GM19463 (cell line): Measurements from ENCODE around the gene P2RX4.
"Not testable (repeated sequence)": the region's sequence is repeated elsewhere in the genome, so short reads cannot be mapped to it uniquely, and the experiment has no call there.

Source experiments
- ATAC-seq: cut with Tn5 transposase; IDR thresholded peaks from one replicate; pipeline ENCODE4 v1.9.1; 2021; ENCODE audit warnings: mild to moderate bottlenecking, moderate library complexity; ENCODE audit not compliant: unreplicated experiment

P2RX4 gene, protein sequence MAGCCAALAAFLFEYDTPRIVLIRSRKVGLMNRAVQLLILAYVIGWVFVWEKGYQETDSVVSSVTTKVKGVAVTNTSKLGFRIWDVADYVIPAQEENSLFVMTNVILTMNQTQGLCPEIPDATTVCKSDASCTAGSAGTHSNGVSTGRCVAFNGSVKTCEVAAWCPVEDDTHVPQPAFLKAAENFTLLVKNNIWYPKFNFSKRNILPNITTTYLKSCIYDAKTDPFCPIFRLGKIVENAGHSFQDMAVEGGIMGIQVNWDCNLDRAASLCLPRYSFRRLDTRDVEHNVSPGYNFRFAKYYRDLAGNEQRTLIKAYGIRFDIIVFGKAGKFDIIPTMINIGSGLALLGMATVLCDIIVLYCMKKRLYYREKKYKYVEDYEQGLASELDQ

DNA sequence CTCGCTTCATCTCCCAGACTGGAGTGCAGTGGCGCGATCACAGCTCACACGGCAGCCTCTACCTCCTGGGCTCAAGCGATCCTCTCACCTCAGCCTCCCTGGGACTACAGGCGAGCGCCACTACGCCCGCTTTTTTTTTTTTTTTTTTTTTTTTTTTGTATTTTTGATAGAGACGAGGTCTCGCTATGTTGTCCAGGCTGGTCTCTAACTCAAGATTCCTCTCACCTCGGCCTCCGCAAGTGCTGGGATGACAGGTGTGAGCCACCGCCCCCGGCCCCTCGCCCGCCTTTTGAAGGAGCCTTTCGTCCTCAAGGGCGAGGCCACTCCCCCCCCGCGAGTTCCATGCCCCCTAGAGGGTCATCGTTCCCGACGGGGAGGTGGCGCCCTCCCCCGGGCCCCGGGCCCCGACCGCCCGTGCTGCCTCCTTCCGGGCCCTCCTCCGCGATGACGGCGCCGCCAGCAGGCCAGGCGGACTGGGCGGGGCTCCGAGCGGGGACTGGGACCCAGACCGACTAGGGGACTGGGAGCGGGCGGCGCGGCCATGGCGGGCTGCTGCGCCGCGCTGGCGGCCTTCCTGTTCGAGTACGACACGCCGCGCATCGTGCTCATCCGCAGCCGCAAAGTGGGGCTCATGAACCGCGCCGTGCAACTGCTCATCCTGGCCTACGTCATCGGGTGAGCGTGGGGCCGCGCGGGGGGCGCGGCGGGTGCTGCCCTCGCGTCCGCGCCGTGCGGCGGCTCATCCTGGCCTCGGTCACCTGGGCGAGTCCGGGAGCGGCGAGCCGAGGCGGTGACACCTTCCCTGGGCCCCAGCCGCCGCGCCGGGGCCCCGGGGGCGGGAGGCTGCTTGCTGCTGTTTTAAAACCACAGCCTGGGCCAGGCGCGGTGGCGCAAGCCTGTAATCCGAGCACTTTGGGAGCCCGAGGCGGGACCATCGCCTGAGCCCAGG, at the start of gene P2RX4:
Gene P2RX4, plus strand, starts transcription at position 506 of the 949 bp plus-strand sequence. Its CDS starts 36 bp downstream, at position 542.
- ATAC-seq: peak; percentile 84

DNA sequence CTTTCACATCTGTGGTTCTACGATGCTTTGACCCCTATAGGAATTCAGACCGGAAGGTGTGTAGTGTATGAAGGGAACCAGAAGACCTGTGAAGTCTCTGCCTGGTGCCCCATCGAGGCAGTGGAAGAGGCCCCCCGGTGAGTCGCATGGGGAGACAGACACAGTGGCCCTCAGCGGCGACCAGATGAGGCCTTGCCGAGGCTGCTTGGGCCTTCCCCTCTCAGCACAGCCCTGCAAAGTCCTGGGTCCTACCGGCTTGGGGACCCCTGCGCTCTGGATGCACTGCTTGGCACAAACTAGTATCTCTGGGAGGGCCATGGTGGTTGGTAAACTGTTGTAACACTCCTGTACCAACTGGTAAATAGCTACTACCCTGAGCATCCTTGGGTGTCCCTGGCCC, 47.5 kb upstream of the P2RX4 start:
- ATAC-seq: no peak

DNA sequence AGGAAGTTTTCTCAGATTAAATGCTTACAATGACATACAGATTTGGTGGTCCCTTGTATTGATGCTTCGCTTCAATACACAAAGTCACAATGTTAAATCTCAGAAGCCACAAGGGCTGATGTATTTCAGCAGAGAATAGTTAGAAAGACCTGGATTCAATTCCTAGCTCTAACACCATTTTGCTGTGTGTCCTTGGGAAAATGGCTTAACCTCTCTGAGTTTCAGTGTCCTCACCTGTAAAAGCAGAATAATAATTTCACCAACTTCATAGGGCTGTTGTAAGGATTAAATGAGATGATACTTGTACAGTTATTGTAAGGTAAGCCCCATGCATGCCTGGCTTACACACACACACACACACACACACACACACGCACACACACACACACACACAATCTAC, 46.9 kb upstream of the P2RX4 start:
- ATAC-seq: no peak

DNA sequence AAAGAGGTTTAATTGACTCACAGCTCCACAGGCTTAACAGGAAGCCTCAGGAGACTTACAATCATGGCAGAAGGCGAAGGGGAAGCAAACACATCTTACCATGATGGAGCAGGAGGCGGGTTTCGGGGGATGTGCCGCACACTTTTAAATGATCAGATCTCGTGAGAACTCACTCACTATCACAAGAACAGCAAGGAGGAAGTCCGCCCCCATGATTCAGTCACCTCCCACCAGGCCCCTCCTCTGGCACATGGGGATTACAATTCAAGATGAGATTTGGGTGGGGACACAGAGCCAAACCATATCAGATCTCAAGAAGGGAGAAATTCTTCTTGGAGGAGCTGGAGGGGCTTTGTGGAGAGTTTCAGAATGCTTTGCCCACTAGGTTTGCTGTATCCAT, 45.1 kb upstream of the P2RX4 start:
- ATAC-seq: not testable (repeated sequence)

DNA sequence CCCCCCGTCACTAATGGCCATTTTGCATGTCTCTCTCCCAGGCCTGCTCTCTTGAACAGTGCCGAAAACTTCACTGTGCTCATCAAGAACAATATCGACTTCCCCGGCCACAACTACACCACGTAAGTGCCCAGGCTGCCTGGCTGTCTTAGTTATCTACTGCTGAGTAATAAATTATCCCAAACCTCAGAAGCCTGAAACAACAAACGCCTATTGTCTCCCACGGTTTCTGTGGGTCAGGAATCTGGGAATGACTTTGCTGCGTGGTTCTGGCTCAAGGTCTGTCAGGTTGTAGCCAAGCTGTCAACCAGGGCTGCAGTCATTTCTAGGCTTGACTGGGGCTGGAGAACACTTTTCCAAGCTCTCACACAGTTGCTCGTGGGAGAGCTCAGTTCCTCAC, 44.6 kb upstream of the P2RX4 start:
- no peak for ATAC-seq

DNA sequence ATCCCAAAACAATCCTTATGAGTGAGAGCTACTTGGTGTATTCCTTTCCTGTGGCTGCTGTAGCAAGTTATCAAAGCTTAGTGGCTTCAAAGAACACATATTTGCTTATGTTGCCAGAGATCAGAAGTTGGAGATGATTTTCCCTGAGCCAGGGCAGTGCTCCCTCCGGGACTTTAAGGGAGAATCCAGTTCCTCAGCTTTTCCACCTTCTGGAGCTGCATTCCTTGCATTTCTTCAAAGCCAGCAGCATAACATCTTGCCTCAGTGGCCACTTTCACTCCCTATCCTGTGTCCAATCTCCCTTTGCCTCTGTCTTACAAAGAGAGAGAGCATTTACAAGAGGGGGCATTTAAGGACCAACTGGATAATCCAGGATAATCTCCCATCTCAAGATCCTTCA, 43.6 kb upstream of the P2RX4 start:
- ATAC-seq: no peak

DNA sequence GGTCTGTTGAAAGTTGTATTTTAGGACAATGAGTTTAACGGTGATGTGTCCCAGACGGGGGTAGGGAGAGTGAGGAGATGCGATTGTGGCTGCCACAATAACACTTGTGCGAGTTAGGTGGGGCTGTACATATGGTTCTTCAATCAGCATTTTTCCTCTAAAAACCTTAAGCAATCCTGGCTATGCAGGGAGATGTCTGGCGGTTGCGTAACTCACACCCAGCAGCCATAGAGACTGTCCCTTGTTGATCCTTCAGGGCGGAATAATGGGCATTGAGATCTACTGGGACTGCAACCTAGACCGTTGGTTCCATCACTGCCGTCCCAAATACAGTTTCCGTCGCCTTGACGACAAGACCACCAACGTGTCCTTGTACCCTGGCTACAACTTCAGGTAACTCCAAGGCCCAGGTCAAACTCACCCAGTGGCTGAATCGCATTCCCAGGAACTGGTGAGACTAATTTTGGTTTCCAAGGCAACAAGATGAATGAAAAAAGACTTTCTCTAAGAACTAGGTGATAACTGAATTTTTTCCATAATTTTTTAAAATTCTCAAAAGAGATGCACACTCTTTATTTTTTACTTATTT, 42.6 kb upstream of the P2RX4 start:
- ATAC-seq: no peak

DNA sequence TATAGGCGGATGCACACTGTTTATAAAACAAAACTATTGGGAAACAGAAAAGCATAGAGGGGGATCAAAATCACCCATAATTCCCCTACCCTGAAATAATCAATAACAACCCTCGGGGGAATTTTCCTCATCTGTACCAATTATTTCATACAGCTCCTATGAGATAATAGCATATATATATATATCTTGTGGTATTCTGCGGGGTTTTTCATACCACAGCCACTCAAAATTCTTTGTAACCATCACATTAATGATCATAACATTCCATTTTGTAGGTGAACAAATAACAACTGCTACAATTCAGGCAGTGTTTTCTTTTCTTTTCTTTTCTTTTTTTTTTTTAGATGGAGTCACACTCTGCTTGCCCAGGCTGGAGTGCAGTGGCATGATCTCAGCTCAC, 42.0 kb upstream of the P2RX4 start:
- no peak for ATAC-seq

DNA sequence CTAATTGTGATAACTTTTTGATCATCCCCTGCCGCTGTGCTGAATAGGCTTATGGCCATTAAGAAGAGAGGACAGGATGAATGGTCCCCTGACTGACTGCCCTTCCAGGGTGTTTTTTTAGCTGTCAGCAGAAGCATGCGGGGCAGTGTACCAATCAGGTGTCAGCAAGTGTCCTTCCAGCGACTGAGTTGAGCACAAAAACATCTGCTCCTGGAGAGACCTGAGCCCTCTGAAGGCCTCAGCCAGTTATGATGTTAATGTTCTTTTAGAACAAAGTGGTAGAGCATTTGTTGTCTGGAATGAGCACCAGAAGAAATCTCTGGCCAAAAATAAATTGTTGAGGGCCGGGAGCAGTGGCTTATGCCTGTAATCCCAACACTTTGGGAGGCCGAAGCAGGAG, 39.8 kb upstream of the P2RX4 start:
- ATAC-seq: no peak

DNA sequence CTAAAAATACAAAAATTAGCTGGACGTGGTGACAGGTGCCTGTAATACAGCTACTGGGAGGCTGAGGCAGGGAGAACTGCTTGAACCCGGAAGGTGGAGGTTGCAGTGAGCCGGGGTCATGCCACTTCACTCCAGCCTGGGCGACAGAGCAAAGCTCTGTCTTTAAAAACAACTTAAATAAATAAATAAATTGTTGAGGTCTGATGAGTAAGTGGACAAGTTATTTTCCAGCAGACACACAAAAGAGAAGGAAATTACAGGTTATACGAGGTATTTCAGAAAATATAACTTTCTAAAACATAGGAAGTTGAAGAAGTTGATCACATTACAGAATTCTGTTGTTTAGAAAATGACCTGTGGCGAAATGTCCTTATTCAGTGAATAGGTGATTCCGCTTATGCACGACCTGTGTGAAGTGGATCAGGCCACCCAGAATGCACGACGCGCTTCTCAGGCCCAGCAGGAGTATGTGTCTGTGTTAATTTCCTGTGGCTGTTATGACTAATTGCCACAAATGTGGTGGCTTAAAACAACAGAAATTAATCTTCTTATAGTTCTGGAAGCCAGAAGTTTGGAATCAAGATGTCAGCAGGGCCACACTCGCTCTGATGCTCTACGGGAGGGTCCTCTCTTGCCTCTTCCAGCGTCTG, 39.2 kb upstream of the P2RX4 start:
- ATAC-seq: no peak

DNA sequence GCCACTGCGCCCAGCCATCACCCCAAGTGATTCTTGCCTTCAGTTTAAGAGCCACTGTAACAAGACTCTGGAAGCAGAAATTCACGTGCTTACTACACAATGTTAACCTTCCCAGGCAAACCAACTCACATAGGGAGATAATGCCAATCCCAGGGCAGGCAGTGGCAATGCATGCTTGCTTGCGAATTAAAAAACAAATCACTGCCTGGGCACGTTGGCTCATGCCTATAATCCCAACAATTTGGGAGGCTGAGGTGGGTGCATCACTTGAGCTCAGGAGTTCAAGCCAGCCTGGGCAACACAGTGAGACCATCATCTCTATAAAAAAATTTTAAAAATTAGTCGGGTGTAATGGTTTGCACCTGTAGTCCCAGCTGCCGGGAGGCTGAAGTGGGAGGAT, 37.8 kb upstream of the P2RX4 start:
- no peak for ATAC-seq

DNA sequence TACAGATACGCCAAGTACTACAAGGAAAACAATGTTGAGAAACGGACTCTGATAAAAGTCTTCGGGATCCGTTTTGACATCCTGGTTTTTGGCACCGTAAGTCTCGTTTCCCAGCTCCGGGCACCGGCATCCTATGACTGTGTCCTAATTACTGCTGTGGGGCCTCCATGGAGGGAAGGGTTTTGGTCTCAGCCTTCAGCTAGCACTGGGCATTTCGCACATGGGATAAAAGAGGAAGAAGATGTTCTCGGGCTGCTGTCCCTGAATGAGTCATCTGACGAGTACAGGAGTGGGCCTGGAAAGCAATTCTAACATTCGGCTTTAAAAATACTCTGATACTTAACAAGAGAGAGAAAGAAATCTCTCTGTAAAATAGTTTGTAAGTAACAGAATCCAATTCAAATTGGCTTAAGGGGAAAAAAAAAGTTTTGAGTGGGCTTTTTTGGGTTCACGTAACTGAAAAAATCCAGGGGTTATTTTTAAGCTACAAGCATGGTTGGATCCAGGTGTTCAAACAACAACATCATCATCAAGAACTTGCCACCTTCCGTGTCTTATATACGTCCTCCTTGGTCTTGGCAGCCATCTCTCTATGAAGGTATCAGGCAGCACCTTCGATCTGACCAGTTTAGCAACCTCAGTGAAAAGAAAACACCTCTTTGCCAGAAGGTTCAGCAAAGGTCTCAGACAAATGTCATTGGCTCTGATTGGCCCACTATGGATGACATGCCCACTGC, 34.4 kb upstream of the P2RX4 start:
- no peak for ATAC-seq

DNA sequence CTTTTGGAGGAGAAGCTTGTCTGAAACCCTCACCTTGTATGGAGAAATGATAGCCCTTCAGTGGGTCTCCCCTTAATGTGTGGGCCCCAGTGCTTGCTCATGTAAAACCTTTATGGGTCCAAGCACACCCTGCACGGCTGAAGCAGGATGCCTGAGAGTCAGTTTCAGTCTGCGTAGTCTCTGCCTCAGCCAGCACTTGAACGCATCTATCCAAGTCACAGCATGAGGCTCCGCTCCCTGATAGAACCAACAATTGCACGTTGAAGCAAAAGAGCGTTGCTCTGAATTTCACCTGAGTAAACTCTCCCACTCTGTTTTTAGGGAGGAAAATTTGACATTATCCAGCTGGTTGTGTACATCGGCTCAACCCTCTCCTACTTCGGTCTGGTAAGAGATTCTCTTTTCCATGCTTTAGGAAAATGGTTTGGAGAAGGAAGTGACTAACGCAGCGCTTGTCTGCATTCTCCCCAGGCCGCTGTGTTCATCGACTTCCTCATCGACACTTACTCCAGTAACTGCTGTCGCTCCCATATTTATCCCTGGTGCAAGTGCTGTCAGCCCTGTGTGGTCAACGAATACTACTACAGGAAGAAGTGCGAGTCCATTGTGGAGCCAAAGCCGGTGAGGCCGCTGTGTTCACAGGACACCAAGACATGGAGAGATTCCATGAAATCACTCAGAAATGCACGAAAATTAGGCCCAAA, 33.0 kb upstream of the P2RX4 start:
- ATAC-seq: no peak

DNA sequence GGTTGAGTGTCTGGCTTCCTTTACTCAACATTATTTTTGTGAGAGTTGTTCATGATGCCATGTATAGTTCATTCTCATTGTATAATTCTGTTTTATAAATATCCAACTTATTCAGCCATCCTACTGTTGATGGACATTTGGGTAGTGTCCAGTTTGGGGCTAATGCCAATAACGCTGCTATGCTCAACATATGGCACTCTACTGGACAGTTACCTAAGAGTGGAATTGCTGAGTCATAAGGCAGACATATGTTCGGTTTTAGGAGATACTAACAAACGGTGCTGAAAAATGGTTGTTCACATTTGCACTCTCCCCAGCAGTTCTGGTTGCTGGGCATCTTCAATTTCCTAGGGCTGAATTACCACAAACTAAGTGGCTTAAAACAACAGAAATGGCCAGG, 28.7 kb upstream of the P2RX4 start:
- ATAC-seq: no peak

DNA sequence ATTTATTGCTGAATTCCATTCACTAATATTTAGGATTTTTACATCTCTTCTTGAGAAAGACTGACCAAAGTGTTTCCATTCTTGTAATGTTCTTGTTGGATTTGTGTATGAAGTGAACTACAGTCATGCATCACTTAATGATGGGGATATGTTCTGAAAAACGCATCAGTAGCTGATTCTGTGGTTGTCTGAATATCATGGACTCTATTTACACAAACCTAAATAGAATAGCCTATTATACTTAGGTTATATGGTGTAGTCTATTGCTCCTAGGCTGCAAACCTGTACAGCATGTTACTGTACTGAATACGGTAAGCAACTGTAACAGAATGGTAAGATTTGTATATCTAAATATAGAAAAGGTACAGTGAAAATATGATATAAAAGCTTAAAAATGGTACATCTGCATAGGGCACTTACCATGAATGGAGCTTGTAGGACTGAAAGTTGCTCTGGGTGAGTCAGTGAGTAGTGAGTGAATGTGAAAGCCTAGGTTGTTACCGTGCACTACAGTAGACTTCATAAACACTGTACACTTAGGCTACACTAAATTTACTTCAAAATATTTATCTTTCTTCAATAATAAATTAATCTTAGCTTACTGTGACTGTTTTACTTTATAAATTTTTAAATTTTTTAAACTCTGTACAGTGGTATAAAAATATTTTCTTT, 27.6 kb upstream of the P2RX4 start:
- no peak for ATAC-seq

DNA sequence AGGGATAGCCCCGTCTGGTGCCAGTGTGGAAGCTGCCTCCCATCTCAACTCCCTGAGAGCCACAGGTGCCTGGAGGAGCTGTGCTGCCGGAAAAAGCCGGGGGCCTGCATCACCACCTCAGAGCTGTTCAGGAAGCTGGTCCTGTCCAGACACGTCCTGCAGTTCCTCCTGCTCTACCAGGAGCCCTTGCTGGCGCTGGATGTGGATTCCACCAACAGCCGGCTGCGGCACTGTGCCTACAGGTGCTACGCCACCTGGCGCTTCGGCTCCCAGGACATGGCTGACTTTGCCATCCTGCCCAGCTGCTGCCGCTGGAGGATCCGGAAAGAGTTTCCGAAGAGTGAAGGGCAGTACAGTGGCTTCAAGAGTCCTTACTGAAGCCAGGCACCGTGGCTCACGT, 25.5 kb upstream of the P2RX4 start:
- no peak for ATAC-seq

DNA sequence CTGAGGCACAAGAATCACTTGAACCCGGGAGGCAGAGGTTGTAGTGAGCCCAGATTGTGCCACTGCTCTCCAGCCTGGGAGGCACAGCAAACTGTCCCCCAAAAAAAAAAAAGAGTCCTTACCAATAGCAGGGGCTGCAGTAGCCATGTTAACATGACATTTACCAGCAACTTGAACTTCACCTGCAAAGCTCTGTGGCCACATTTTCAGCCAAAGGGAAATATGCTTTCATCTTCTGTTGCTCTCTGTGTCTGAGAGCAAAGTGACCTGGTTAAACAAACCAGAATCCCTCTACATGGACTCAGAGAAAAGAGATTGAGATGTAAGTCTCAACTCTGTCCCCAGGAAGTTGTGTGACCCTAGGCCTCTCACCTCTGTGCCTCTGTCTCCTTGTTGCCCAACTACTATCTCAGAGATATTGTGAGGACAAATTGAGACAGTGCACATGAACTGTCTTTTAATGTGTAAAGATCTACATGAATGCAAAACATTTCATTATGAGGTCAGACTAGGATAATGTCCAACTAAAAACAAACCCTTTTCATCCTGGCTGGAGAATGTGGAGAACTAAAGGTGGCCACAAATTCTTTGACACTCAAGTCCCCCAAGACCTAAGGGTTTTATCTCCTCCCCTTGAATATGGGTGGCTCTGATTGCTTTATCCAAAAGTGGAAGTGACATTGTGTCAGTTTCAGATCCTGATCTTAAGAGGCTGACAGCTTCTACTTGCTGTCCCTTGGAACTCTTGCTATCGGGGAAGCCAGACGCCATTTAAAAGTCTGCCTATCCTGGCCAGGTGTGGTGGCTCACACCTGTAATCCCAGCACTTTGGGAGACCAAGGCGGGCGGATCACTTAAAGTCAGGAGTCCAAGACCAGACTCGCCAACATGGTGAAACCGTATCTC, 24.7 kb upstream of the P2RX4 start:
- no peak for ATAC-seq

DNA sequence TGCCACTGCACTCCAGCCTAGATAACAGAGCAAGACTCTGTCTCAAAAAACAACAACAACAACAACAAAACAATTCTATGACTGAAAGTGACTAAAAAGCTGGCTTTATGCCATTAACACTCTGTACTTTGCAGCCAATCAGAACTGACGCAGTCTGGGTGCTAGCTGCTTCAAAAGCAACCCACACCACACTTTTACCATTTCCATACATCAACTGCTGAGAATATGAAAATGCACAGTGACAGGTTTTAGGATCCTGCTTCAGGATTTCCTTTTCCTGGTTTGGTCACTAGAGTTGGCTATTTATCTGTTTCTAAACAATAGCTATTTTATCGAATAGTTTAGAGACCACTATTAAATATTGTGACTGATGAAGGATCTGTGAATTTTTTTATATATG, 23.1 kb upstream of the P2RX4 start:
- ATAC-seq: no peak
